Osteocyte (in vitro differentiated cells): ENCODE data around the gene CDK5. TPM values are rescaled to one million over a fixed set of nuclear protein-coding genes. Genes with fewer than 3 reads are reported as not detected.

Experiments used
- DNase-seq: peaks from one replicate; pipeline ENCODE4 v3.0.0; 2021; ENCODE audit warnings: mixed read lengths; ENCODE audit not compliant: unreplicated experiment; ENCODE audit errors: extremely low spot score
- H3K27ac Mint-ChIP-seq: one replicate; pipeline ENCODE4 v1.8.0; 2021; ENCODE audit warnings: mild to moderate bottlenecking, mixed read lengths; ENCODE audit not compliant: unreplicated experiment
- H3K27me3 Mint-ChIP-seq: one replicate; pipeline ENCODE4 v1.8.0; 2021; ENCODE audit warnings: mixed read lengths; ENCODE audit not compliant: unreplicated experiment
- H3K36me3 Mint-ChIP-seq: one replicate; pipeline ENCODE4 v1.8.0; 2021; ENCODE audit warnings: mixed read lengths; ENCODE audit not compliant: unreplicated experiment
- H3K4me1 Mint-ChIP-seq: one replicate; pipeline ENCODE4 v1.8.0; 2021; ENCODE audit warnings: mixed read lengths; ENCODE audit not compliant: unreplicated experiment
- H3K4me3 Mint-ChIP-seq: one replicate; pipeline ENCODE4 v1.8.0; 2021; ENCODE audit warnings: mild to moderate bottlenecking, moderate library complexity, mixed read lengths; ENCODE audit not compliant: unreplicated experiment
- H3K9me3 Mint-ChIP-seq: one replicate; pipeline ENCODE4 v1.8.0; 2021; ENCODE audit warnings: mixed read lengths; ENCODE audit not compliant: unreplicated experiment
- CTCF ChIP-seq: fragments of 200-600 bp; sonication (generic); IDR thresholded peaks from 2 replicates; pipeline ENCODE4 v1.5.0; 2021; ENCODE audit warnings: antibody characterized with exemption, mild to moderate bottlenecking, moderate library complexity
- total RNA-seq: library from RNA; stranded (reverse); gene quantifications from 2 replicates; pipeline ENCODE4 v1.2.1, GENCODE V29; 2021

The CDK5 gene
- total RNA-seq, 1 donor from 2014 or later, result 18.8 TPM

- Mint-ChIP-seq H3K27me3 (no peaks in the 10 kb centered on the region), H3K9me3 (no peaks in the 10 kb centered on the region), H3K4me1 (peaks cover 24% of the 10 kb centered on the region), H3K36me3 (no peaks in the 10 kb centered on the region), H3K4me3 (no peak overlapping the region), H3K27ac (no peak overlapping the region)
- no peak for DNase-seq
- no peak for TF ChIP-seq CTCF
Measured at GRCh38 chr7:151011097-151011409, 46.6 kb downstream of the CDK5 start.

GRCh38 chr7:151010307-151011096 lies 47.2 kb downstream of the CDK5 start:
- no peak for TF ChIP-seq CTCF
- Mint-ChIP-seq H3K4me3 (no peak overlapping the region), H3K4me1 (peaks cover 24% of the 10 kb centered on the region), H3K27me3 (peaks cover 4% of the 10 kb centered on the region), H3K27ac (no peak overlapping the region), H3K9me3 (no peaks in the 10 kb centered on the region), H3K36me3 (no peaks in the 10 kb centered on the region)
- no peak for DNase-seq

- no peaks in the 10 kb centered on the region for H3K9me3 Mint-ChIP-seq
Measured at GRCh38 chr7:151010037-151010306, 47.7 kb downstream of the CDK5 start.

GRCh38 chr7:151009327-151010036 lies 48.2 kb downstream of the CDK5 start:
- H3K36me3 Mint-ChIP-seq, result no peaks in the 10 kb centered on the region
- no peak overlapping the region for H3K27ac Mint-ChIP-seq
- no peak overlapping the region for H3K4me3 Mint-ChIP-seq
- peaks cover 24% of the 10 kb centered on the region for H3K4me1 Mint-ChIP-seq
- H3K27me3 Mint-ChIP-seq, result peaks cover 10% of the 10 kb centered on the region
- no peaks in the 10 kb centered on the region for H3K9me3 Mint-ChIP-seq
- DNase-seq, result no peak
- no peak for TF ChIP-seq CTCF

More at GRCh38 chr7:151010037-151010306, 47.7 kb downstream of the CDK5 start:
- Mint-ChIP-seq H3K27me3 (peaks cover 8% of the 10 kb centered on the region), H3K27ac (no peak overlapping the region), H3K4me1 (peaks cover 24% of the 10 kb centered on the region), H3K36me3 (no peaks in the 10 kb centered on the region), H3K4me3 (no peak overlapping the region)
- DNase-seq, result no peak
- no peak for TF ChIP-seq CTCF

GRCh38 chr7:151008511-151009323 lies 49.0 kb downstream of the CDK5 start:
- peak; percentile 48 for TF ChIP-seq CTCF
- H3K4me3 Mint-ChIP-seq, result no peak overlapping the region
- peaks cover 13% of the 10 kb centered on the region for H3K27me3 Mint-ChIP-seq
- DNase-seq, result no peak
- H3K36me3 Mint-ChIP-seq, result no peaks in the 10 kb centered on the region
- no peaks in the 10 kb centered on the region for H3K9me3 Mint-ChIP-seq
- H3K27ac Mint-ChIP-seq, result no peak overlapping the region
- peaks cover 24% of the 10 kb centered on the region for H3K4me1 Mint-ChIP-seq
